WTC11 (cell line): ENCODE results near the gene XIRP1. TPM values are rescaled to one million over a fixed set of nuclear protein-coding genes. Genes with fewer than 3 reads are reported as not detected.

Experiments
- ATAC-seq: fragments of 200-7000 bp; cut with Tn5 transposase; 2 replicates; pipeline ENCODE4 v1.10.0; 2021; ENCODE audit warnings: mild to moderate bottlenecking, moderate library complexity
- CTCF ChIA-PET: fragments of 300-600 bp; sonication (Branson Sonifier 250); formaldehyde crosslinking; loops from one replicate; lab custom pipeline; 2021; ENCODE audit warnings: antibody characterized with exemption; lab: Charles Lee
- POLR2A ChIA-PET: fragments of 350-600 bp; sonication (Branson Sonifier 250); formaldehyde crosslinking; loops from one replicate; lab custom pipeline; 2021; ENCODE audit warnings: antibody characterized with exemption; lab: Charles Lee
- DNase-seq: peaks from one replicate; pipeline ENCODE4 v3.0.0; 2021; ENCODE audit warnings: low spot score
- H3K27ac Mint-ChIP-seq: 2 replicates; pipeline ENCODE4 v1.8.0; 2021; ENCODE audit warnings: mixed read lengths
- H3K27me3 Mint-ChIP-seq: 2 replicates; pipeline ENCODE4 v1.8.0; 2021; ENCODE audit warnings: low read depth, mild to moderate bottlenecking, moderate library complexity, mixed read lengths
- H3K36me3 Mint-ChIP-seq: 2 replicates; pipeline ENCODE4 v1.8.0; 2021; ENCODE audit warnings: mixed read lengths
- H3K4me1 Mint-ChIP-seq: 2 replicates; pipeline ENCODE4 v1.8.0; 2022; ENCODE audit warnings: mixed read lengths
- H3K4me3 Mint-ChIP-seq: 2 replicates; pipeline ENCODE4 v1.8.0; 2021; ENCODE audit warnings: mild to moderate bottlenecking, moderate library complexity, mixed read lengths
- H3K9me3 Mint-ChIP-seq: 2 replicates; pipeline ENCODE4 v1.8.0; 2021; ENCODE audit warnings: mixed read lengths
- FOXJ3 ChIP-seq: sonication (generic); formaldehyde crosslinking; IDR thresholded peaks from 2 replicates; pipeline ENCODE4 v1.9.0; 2021; ENCODE audit warnings: missing genetic modification reagents, mild to moderate bottlenecking, borderline replicate concordance
- JAZF1 ChIP-seq: fragments of 250-450 bp; sonication (Bioruptor Pico); IDR thresholded peaks from 2 replicates; pipeline ENCODE4 v1.9.0; 2021; ENCODE audit warnings: moderate library complexity, mild to moderate bottlenecking, inconsistent platforms
- MXD4 ChIP-seq: fragments of 250-450 bp; sonication (Bioruptor Pico); IDR thresholded peaks from 2 replicates; pipeline ENCODE4 v1.8.0; 2021; ENCODE audit warnings: mild to moderate bottlenecking, moderate library complexity, borderline replicate concordance
- NFATC4 ChIP-seq: fragments of 250-450 bp; sonication (Bioruptor Pico); IDR thresholded peaks from 2 replicates; pipeline ENCODE4 v1.9.0; 2021; ENCODE audit warnings: mild to moderate bottlenecking
- NFE2L1 ChIP-seq: sonication (generic); formaldehyde crosslinking; IDR thresholded peaks from 2 replicates; pipeline ENCODE4 v1.8.1; 2023; ENCODE audit warnings: missing genetic modification reagents
- SP1 ChIP-seq: sonication (generic); formaldehyde crosslinking; conservative IDR thresholded peaks from 2 replicates; pipeline ENCODE4 v1.8.1; 2022; ENCODE audit warnings: missing genetic modification reagents
- STAT6 ChIP-seq: sonication (generic); formaldehyde crosslinking; conservative IDR thresholded peaks from 2 replicates; pipeline ENCODE4 v1.8.1; 2023; ENCODE audit warnings: mild to moderate bottlenecking, low read depth, missing genetic modification reagents, moderate library complexity
- ZNF232 ChIP-seq: sonication (generic); formaldehyde crosslinking; IDR thresholded peaks from 2 replicates; pipeline ENCODE4 v1.8.0; 2022; ENCODE audit warnings: mild to moderate bottlenecking, missing genetic modification reagents
- ZNF532 ChIP-seq: fragments of 250-450 bp; sonication (Bioruptor Pico); IDR thresholded peaks from 2 replicates; pipeline ENCODE4 v1.9.0; 2021; ENCODE audit warnings: mild to moderate bottlenecking, borderline replicate concordance
- ZNF671 ChIP-seq: fragments of 250-450 bp; sonication (Bioruptor Pico); IDR thresholded peaks from 2 replicates; pipeline ENCODE4 v1.8.0; 2021; ENCODE audit warnings: mild to moderate bottlenecking
- total RNA-seq: library from RNA; stranded (reverse); gene quantifications from 3 replicates; pipeline ENCODE4 v1.2.3, GENCODE V29; 2021
- TF ChIP-seq, protein P1 (sequence below): sonication (generic); formaldehyde crosslinking; IDR thresholded peaks from 2 replicates; pipeline ENCODE4 v1.8.1; 2023; ENCODE audit warnings: mild to moderate bottlenecking, moderate library complexity, missing genetic modification reagents
- TF ChIP-seq, protein P2 (sequence below): sonication (generic); formaldehyde crosslinking; IDR thresholded peaks from 2 replicates; pipeline ENCODE4 v1.8.1; 2022; ENCODE audit warnings: mild to moderate bottlenecking, moderate library complexity, missing genetic modification reagents
- TF ChIP-seq, protein P3 (sequence below): sonication (generic); formaldehyde crosslinking; IDR thresholded peaks from 2 replicates; pipeline ENCODE4 v1.8.1; 2022; ENCODE audit warnings: low read depth, mild to moderate bottlenecking, moderate library complexity, missing genetic modification reagents, borderline replicate concordance

Gene XIRP1
- total RNA-seq, 1 experiment from 2014 or later = not detected

GRCh38 chr3:39143051-39143885 lies 49.1 kb downstream of the XIRP1 start:
- H3K27ac Mint-ChIP-seq = no peak overlapping the region
- POLR2A ChIA-PET = no interaction called here
- TF ChIP-seq MXD4 = no peak
- no peak for TF ChIP-seq ZNF232 (CRISPR knock-in tag)
- TF ChIP-seq NFATC4 (CRISPR knock-in tag) = no peak
- no peak for TF ChIP-seq FOXJ3 (CRISPR knock-in tag)
- TF ChIP-seq NFE2L1 = no peak
- TF ChIP-seq STAT6 (CRISPR knock-in tag) = no peak
- TF ChIP-seq, protein P1, sequence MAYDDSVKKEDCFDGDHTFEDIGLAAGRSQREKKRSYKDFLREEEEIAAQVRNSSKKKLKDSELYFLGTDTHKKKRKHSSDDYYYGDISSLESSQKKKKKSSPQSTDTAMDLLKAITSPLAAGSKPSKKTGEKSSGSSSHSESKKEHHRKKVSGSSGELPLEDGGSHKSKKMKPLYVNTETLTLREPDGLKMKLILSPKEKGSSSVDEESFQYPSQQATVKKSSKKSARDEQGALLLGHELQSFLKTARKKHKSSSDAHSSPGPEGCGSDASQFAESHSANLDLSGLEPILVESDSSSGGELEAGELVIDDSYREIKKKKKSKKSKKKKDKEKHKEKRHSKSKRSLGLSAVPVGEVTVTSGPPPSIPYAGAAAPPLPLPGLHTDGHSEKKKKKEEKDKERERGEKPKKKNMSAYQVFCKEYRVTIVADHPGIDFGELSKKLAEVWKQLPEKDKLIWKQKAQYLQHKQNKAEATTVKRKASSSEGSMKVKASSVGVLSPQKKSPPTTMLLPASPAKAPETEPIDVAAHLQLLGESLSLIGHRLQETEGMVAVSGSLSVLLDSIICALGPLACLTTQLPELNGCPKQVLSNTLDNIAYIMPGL (CRISPR knock-in tag) = no peak
- TF ChIP-seq, protein P2, sequence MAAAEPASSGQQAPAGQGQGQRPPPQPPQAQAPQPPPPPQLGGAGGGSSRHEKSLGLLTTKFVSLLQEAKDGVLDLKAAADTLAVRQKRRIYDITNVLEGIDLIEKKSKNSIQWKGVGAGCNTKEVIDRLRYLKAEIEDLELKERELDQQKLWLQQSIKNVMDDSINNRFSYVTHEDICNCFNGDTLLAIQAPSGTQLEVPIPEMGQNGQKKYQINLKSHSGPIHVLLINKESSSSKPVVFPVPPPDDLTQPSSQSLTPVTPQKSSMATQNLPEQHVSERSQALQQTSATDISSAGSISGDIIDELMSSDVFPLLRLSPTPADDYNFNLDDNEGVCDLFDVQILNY (CRISPR knock-in tag) = no peak
- no peak for TF ChIP-seq ZNF532 (CRISPR knock-in tag)
- CTCF ChIA-PET = interaction anchor here (1.0 kb wide), 1 partner anchor 145 kb away, joined by 3 read pairs; no protein-coding TSS in a partner anchor
- H3K27me3 Mint-ChIP-seq = no peaks in the 10 kb centered on the region
- H3K4me3 Mint-ChIP-seq = no peak overlapping the region
- no peak for DNase-seq
- H3K9me3 Mint-ChIP-seq = no peaks in the 10 kb centered on the region
- H3K36me3 Mint-ChIP-seq = peaks cover 34% of the 10 kb centered on the region
- no peak for ATAC-seq
- peaks cover 26% of the 10 kb centered on the region for H3K4me1 Mint-ChIP-seq

DNA sequence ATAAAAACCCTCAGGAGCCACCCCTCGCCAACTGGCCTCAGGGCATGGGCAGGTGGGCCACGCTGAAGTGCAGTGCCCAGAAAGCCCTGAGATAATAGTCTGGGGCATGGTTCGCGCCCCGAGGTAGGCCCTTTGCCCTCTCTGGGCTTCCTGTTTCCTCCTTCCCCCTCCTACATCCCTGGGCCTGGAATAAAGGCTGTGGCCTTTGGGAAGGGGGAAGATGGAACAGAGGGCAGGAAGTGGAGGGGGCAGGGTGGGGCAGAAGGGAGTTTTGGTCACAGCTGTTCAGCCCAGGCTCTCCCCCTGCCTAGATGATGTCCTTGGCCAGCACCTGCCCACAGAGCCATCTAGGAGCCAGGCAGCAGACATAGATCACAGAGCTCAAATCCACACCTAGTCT lies 50.3 kb downstream of the XIRP1 start:
- no peak overlapping the region for H3K27ac Mint-ChIP-seq
- ChIA-PET CTCF (interaction anchor here (1.0 to 2.0 kb wide), 2 partner anchors 146 to 150 kb away, joined by 4 to 6 read pairs; no protein-coding TSS in a partner anchor), POLR2A (no interaction called here)
- H3K27me3 Mint-ChIP-seq = no peaks in the 10 kb centered on the region
- peaks cover 34% of the 10 kb centered on the region for H3K36me3 Mint-ChIP-seq
- H3K9me3 Mint-ChIP-seq = no peaks in the 10 kb centered on the region
- peaks cover 14% of the 10 kb centered on the region for H3K4me1 Mint-ChIP-seq
- no peak for TF ChIP-seq NFATC4 (CRISPR knock-in tag)
- TF ChIP-seq SP1 (CRISPR knock-in tag) = no peak
- TF ChIP-seq, protein P3, sequence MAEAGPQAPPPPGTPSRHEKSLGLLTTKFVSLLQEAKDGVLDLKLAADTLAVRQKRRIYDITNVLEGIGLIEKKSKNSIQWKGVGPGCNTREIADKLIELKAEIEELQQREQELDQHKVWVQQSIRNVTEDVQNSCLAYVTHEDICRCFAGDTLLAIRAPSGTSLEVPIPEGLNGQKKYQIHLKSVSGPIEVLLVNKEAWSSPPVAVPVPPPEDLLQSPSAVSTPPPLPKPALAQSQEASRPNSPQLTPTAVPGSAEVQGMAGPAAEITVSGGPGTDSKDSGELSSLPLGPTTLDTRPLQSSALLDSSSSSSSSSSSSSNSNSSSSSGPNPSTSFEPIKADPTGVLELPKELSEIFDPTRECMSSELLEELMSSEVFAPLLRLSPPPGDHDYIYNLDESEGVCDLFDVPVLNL (CRISPR knock-in tag) = no peak
- no peak for TF ChIP-seq JAZF1
- TF ChIP-seq ZNF671 = no peak
- TF ChIP-seq, all 79 proteins: peak for 0
- no peak for DNase-seq
- no peak for ATAC-seq
- no peak overlapping the region for H3K4me3 Mint-ChIP-seq
